Neural progenitor cell (in vitro differentiated cells): Measurements from ENCODE around the gene NAP1L4. TPM values are rescaled to one million over a fixed set of nuclear protein-coding genes. Genes with fewer than 3 reads are reported as not detected.
"Not testable (repeated sequence)": the region's sequence is repeated elsewhere in the genome, so short reads cannot be mapped to it uniquely, and the experiment has no call there.

Source experiments
- DNase-seq: peaks from one replicate; pipeline ENCODE4 v3.0.0-alpha.2; 2016; ENCODE audit warnings: low spot score
- H2AFZ ChIP-seq: fragments of 200-600 bp; sonication (generic); replicated peaks from 2 replicates; pipeline ENCODE4 v1.6.1; 2016; ENCODE audit warnings: antibody characterized with exemption
- H3F3A ChIP-seq: fragments of 200-600 bp; sonication (generic); 2 replicates; pipeline ENCODE4 v1.6.1; 2016; ENCODE audit warnings: antibody characterized with exemption, low read depth
- H3K27ac ChIP-seq: fragments of 200-600 bp; sonication (generic); 2 replicates; pipeline ENCODE4 v1.5.1; 2016; ENCODE audit warnings: mild to moderate bottlenecking
- H3K27me3 ChIP-seq: fragments of 200-600 bp; sonication (generic); 2 replicates; pipeline ENCODE4 v1.6.1; 2016; ENCODE audit warnings: mild to moderate bottlenecking, moderate library complexity
- H3K36me3 ChIP-seq: fragments of 200-600 bp; sonication (generic); 2 replicates; pipeline ENCODE4 v1.5.1; 2016
- H3K4me1 ChIP-seq: fragments of 200-600 bp; sonication (generic); 2 replicates; pipeline ENCODE4 v1.6.1; 2016; ENCODE audit warnings: mixed run types
- H3K4me2 ChIP-seq: fragments of 200-600 bp; sonication (generic); 2 replicates; pipeline ENCODE4 v1.6.1; 2016
- H3K4me3 ChIP-seq: fragments of 200-600 bp; sonication (generic); 2 replicates; pipeline ENCODE4 v1.5.1; 2016
- H3K79me2 ChIP-seq: fragments of 200-600 bp; sonication (generic); 2 replicates; pipeline ENCODE4 v1.6.1; 2016; ENCODE audit warnings: low read depth
- H3K9ac ChIP-seq: fragments of 200-600 bp; sonication (generic); 2 replicates; pipeline ENCODE4 v1.6.1; 2016
- H3K9me3 ChIP-seq: fragments of 200-600 bp; sonication (generic); 2 replicates; pipeline ENCODE4 v1.5.1; 2016; ENCODE audit warnings: low read depth
- H4K20me1 ChIP-seq: fragments of 200-600 bp; sonication (generic); 2 replicates; pipeline ENCODE4 v1.6.1; 2016; ENCODE audit warnings: low read depth
- H3K27ac Mint-ChIP-seq: 3 replicates; pipeline ENCODE4 v1.8.0; 2021; ENCODE audit warnings: mixed read lengths
- H3K27me3 Mint-ChIP-seq: 2 replicates; pipeline ENCODE4 v1.8.0; 2022; ENCODE audit warnings: low read depth, mild to moderate bottlenecking, inconsistent platforms, moderate library complexity, mixed read lengths; ENCODE audit not compliant: insufficient read depth
- H3K36me3 Mint-ChIP-seq: 3 replicates; pipeline ENCODE4 v1.8.0; 2021; ENCODE audit warnings: mixed read lengths
- H3K4me1 Mint-ChIP-seq: 3 replicates; pipeline ENCODE4 v1.8.0; 2021; ENCODE audit warnings: mixed read lengths
- H3K4me3 Mint-ChIP-seq: 3 replicates; pipeline ENCODE4 v1.8.0; 2021; ENCODE audit warnings: mild to moderate bottlenecking, moderate library complexity, mixed read lengths
- H3K9me3 Mint-ChIP-seq: 3 replicates; pipeline ENCODE4 v1.8.0; 2020; ENCODE audit warnings: mixed read lengths
- EZH2 ChIP-seq: fragments of 200-600 bp; sonication (generic); IDR thresholded peaks from 2 replicates; pipeline ENCODE4 v1.6.1; 2017; ENCODE audit warnings: antibody characterized with exemption, mild to moderate bottlenecking, moderate library complexity
- EZH2phosphoT487 ChIP-seq: fragments of 200-600 bp; sonication (generic); IDR thresholded peaks from 2 replicates; pipeline ENCODE4 v1.6.1; 2017; ENCODE audit warnings: antibody characterized with exemption
- total RNA-seq: library from RNA; depleted of rRNA; stranded (reverse); fragments of >200 nt; gene quantifications from 2 replicates; pipeline ENCODE4 v1.2.3, GENCODE V29; 2015; ENCODE audit warnings: low replicate concordance
- TF ChIP-seq, protein P1 (sequence below): fragments of 200-600 bp; sonication (generic); IDR thresholded peaks from 2 replicates; pipeline ENCODE4 v1.5.1; 2017; ENCODE audit warnings: antibody characterized with exemption, mild to moderate bottlenecking

Gene NAP1L4
- total RNA-seq, 1 donor from 2014 or later = 191 TPM

DNA sequence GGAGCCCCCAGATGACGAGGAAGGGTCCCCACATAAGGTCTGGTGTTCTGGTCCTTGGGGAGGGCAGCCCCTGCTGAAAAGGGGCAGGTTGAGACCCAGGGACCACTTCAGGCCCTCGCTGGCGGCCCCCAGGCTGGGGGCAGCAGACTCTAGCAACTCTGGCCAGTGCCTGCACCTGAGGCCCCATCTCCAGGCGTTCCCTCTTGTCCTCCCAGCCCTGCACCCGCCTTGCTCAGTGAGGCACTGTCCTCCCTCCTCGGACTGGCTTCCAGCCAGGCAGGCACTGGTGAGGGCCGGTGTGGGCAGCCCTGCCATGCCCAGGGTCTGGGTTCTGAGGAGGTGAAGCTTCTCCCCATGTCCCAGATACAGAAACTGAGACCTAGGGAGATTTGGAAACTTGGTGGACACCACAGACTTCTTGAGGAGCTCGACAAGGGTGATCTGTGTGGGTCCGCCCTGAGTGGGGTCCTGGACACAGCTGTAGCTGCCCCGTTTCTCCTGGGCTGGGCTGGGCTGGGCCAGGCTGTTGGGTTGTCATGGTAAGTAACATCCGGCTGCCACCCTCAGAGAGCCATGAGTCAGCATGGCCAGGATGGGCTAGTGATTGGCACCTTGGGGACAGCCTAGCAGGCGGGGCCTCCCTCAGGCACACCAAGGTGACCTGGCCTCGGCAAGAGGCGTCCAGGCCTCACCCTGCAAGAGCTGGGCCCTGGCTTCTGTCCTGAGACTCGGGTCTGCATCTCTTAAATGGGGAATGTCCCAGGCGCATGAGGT, 51.8 kb downstream of the NAP1L4 start:
- no peaks in the 10 kb centered on the region for H3K4me1 ChIP-seq
- H3K27ac ChIP-seq = no peak overlapping the region
- Mint-ChIP-seq H3K4me3 (no peak overlapping the region), H3K27me3 (peaks cover 18% of the 10 kb centered on the region), H3K4me1 (peaks cover 3% of the 10 kb centered on the region), H3K27ac (no peak overlapping the region), H3K9me3 (peaks cover 32% of the 10 kb centered on the region), H3K36me3 (peaks cover 21% of the 10 kb centered on the region)
- H3K4me3 ChIP-seq = no peak overlapping the region
- peaks cover 19% of the 10 kb centered on the region for H4K20me1 ChIP-seq
- H3K36me3 ChIP-seq = no peaks in the 10 kb centered on the region
- no peak for DNase-seq
- peaks cover 15% of the 10 kb centered on the region for H3K9me3 ChIP-seq
- H3K9ac ChIP-seq = no peak overlapping the region
- H3F3A ChIP-seq = peaks cover 18% of the 10 kb centered on the region
- H3K79me2 ChIP-seq = no peaks in the 10 kb centered on the region
- H2AFZ ChIP-seq = no peak overlapping the region
- no peaks in the 10 kb centered on the region for H3K27me3 ChIP-seq
- TF ChIP-seq, protein P1, sequence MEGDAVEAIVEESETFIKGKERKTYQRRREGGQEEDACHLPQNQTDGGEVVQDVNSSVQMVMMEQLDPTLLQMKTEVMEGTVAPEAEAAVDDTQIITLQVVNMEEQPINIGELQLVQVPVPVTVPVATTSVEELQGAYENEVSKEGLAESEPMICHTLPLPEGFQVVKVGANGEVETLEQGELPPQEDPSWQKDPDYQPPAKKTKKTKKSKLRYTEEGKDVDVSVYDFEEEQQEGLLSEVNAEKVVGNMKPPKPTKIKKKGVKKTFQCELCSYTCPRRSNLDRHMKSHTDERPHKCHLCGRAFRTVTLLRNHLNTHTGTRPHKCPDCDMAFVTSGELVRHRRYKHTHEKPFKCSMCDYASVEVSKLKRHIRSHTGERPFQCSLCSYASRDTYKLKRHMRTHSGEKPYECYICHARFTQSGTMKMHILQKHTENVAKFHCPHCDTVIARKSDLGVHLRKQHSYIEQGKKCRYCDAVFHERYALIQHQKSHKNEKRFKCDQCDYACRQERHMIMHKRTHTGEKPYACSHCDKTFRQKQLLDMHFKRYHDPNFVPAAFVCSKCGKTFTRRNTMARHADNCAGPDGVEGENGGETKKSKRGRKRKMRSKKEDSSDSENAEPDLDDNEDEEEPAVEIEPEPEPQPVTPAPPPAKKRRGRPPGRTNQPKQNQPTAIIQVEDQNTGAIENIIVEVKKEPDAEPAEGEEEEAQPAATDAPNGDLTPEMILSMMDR = no peak
- no peak for TF ChIP-seq EZH2phosphoT487
- H3K4me2 ChIP-seq = no peak overlapping the region

DNA sequence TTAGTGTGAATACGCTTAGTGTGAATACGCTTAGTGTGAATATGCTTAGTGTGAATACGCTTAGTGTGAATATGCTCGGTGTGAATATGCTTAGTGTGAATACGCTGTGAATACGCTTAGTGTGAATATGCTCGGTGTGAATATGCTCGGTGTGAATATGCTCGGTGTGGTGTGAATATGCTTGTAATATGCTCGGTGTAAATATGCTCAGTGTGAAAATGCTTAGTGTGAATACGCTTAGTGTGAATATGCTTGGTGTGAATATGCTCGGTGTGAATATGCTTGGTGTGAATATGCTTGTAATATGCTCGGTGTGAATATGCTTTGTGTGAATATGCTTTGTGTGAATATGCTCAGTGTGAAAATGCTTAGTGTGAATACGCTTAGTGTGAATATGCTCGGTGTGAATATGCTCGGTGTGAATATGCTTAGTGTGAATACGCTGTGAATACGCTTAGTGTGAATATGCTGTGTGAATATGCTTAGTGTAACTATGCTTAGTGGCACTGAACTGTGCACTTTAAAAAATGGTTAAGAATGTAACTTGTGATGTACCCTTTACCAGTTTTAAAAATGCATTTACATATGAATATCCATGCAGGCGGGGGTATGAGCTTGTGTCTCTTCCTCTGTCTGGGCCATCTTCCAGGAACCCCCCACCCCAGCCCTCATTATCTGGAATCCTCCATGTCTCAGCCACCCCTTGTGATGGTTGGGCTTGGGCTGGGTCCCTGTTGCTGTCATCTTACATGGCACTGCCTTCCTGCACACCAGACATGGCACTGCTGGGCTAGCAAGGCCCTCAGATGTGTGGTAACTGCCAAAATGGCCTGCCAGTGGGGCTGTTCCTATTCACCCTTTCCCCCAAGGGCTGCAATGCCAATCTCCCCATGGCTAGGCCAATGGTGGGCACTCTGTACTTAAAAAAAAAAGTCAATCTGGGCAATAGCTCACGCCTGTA, 53.4 kb downstream of the NAP1L4 start:
- Mint-ChIP-seq H3K9me3 (peaks cover 32% of the 10 kb centered on the region), H3K27ac (peak overlapping the region; percentile 69), H3K27me3 (peaks cover 19% of the 10 kb centered on the region), H3K36me3 (peaks cover 21% of the 10 kb centered on the region), H3K4me3 (peak overlapping the region; percentile 54)
- H3K36me3 ChIP-seq, H3K4me1 ChIP-seq, H3K27ac ChIP-seq, H3K27me3 ChIP-seq, DNase-seq, H2AFZ ChIP-seq, H4K20me1 ChIP-seq, H3K9ac ChIP-seq, H3K4me2 ChIP-seq, H3K4me1 Mint-ChIP-seq, H3K4me3 ChIP-seq, H3K79me2 ChIP-seq: not testable (repeated sequence)
- Histone ChIP-seq H3F3A (peaks cover 18% of the 10 kb centered on the region), H3K9me3 (peaks cover 15% of the 10 kb centered on the region)

DNA sequence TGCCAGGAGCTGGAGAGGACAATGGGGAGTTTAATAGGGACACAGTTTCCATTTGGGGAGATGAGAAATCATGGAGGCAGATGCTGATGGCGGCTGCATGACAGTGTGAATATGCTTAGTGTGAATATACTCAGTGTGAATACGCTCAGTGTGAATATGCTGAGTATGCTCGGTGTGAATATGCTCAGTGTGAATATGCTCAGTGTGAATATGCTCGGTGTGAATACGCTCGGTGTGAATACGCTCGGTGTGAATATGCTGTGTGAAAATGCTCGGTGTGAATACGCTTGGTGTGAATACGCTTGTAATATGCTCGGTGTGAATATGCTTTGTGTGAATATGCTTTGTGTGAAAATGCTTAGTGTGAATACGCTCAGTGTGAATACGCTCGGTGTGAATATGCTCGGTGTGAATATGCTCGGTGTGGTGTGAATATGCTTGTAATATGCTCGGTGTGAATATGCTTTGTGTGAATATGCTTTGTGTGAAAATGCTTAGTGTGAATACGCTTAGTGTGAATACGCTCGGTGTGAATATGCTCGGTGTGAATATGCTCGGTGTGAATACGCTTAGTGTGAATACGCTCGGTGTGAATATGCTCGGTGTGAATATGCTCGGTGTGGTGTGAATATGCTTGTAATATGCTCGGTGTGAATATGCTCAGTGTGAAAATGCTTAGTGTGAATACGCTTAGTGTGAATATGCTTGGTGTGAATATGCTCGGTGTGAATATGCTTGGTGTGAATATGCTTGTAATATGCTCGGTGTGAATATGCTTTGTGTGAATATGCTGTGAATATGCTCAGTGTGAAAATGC, 54.3 kb downstream of the NAP1L4 start:
- H3K4me1 Mint-ChIP-seq, H2AFZ ChIP-seq, H3K27me3 ChIP-seq, H3K9ac ChIP-seq, H4K20me1 ChIP-seq, H3K27ac Mint-ChIP-seq, H3K4me2 ChIP-seq, DNase-seq, H3K4me3 ChIP-seq, H3K79me2 ChIP-seq, H3K4me1 ChIP-seq, H3K27ac ChIP-seq, H3K36me3 ChIP-seq: not testable (repeated sequence)
- peaks cover 19% of the 10 kb centered on the region for H3K27me3 Mint-ChIP-seq
- H3K36me3 Mint-ChIP-seq = peaks cover 21% of the 10 kb centered on the region
- peaks cover 15% of the 10 kb centered on the region for H3K9me3 ChIP-seq
- H3F3A ChIP-seq = peaks cover 18% of the 10 kb centered on the region
- peak overlapping the region; percentile 54 for H3K4me3 Mint-ChIP-seq
- H3K9me3 Mint-ChIP-seq = peaks cover 32% of the 10 kb centered on the region

DNA sequence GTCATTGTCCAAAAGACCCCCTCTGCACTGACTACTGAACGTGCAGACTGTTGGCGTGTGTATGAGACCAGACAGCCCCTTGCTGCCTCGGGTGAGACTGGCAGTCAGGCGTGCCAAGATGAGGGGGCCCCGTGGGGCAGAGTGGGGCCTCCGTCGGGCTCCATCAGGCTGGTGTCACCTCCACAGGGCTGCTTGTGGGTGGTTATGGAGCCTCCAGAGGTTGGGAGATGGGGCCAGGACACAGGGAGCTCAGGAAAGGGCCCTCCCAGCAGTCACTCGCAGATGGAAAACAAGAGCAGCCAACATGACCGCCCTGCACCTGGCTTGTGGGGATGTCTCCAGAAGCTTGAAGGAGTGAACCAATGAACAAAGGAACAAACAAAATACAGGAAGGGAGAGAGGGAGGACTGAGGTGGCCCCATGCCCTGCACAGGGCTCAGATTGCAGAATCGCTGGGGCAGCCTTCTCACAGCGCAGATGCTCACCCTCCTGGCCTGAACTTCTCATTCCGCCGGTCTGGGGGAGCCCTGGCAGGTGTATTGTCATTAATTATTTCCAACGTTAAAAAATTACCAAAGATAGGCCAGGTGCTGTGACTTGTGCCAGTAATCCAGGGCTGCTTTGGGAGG, 57.4 kb downstream of the NAP1L4 start:
- H3K27me3 Mint-ChIP-seq = peaks cover 28% of the 10 kb centered on the region
- no peak for DNase-seq
- H3K79me2 ChIP-seq = no peaks in the 10 kb centered on the region
- no peaks in the 10 kb centered on the region for H3K36me3 ChIP-seq
- H3K9ac ChIP-seq = no peak overlapping the region
- H3K9me3 Mint-ChIP-seq = peaks cover 30% of the 10 kb centered on the region
- H3K36me3 Mint-ChIP-seq = peaks cover 19% of the 10 kb centered on the region
- no peaks in the 10 kb centered on the region for H3K4me1 ChIP-seq
- H3K4me2 ChIP-seq = no peak overlapping the region
- H3K4me1 Mint-ChIP-seq = peaks cover 5% of the 10 kb centered on the region
- H3K4me3 Mint-ChIP-seq = no peak overlapping the region
- H3K27ac ChIP-seq = no peak overlapping the region
- peaks cover 26% of the 10 kb centered on the region for H3K27me3 ChIP-seq
- peaks cover 10% of the 10 kb centered on the region for H4K20me1 ChIP-seq
- H3K4me3 ChIP-seq = no peak overlapping the region
- peaks cover 27% of the 10 kb centered on the region for H3F3A ChIP-seq
- H2AFZ ChIP-seq = no peak overlapping the region
- no peak overlapping the region for H3K27ac Mint-ChIP-seq
- TF ChIP-seq EZH2phosphoT487 (no peak), EZH2 (no peak)
- TF ChIP-seq, protein P1 = no peak
- H3K9me3 ChIP-seq = peaks cover 15% of the 10 kb centered on the region
